ENCODE data around the gene SPATA31D4. TPM values are rescaled to one million over a fixed set of nuclear protein-coding genes. Genes with fewer than 3 reads are reported as not detected.
"Not testable (repeated sequence)": the region's sequence is repeated elsewhere in the genome, so short reads cannot be mapped to it uniquely, and the experiment has no call there.

Gene SPATA31D4
- not detected for total RNA-seq

DNA sequence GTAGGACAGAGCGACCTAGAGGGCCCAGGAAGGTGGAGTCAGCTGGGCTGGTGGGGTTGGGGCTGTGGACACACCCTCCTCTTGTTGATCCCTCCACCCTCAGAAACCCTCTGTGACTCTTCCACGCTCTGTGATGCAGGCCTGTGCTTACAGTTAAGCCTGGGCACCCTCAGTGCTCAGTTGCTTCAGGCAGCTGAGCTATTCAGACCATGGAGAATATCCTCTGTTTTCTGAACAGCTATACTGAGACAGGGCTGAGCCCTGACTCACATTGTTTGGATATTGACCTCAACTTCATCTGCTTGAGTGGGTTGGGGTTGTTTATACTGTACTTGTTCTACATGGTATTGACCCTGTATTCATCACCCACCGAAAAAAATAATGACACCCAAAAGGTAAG, at the start of gene SPATA31D4:
Gene SPATA31D4, plus strand, starts transcription at position 124 of the 400 bp plus-strand sequence. Its CDS starts 86 bp downstream, at position 210.
- not testable (repeated sequence) for H3K9me3 ChIP-seq; H3K4me1 ChIP-seq; H3K27ac ChIP-seq; H3K27me3 ChIP-seq; H3K36me3 ChIP-seq; DNase-seq (ENCODE audit: low spot score in 2 of 2); H3K4me3 ChIP-seq
- WGBS: no CpG with 5 or more reads among the region's 3 CpGs

DNA sequence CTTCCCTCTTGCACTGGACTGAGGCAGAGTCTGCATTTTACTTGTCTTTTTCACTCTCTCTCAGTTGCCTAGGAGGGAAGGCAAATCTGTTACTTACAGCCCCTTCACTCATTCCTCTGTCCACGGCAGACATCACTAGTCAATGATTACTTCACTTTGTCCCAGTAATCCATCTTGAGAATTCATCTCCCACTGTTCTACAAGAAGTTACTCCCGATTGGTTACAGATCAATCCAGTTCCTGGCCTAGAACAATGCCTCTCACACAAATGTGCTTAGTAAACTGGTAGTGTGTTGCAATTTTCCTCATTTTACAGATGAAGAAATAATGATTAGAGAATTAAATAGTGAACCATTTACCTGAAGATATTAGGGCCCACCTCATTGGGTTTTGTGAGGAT, 49.7 kb upstream of the SPATA31D4 start:
- H3K4me3 ChIP-seq: no peak overlapping the region
- TF ChIP-seq POLR2AphosphoS5 (IDR thresholded peaks at IDR 0.05): no peak
- no peak for TF ChIP-seq POLR2A (IDR thresholded peaks at IDR 0.05)
- no peak for TF ChIP-seq EP300 (IDR thresholded peaks at IDR 0.05)
- TF ChIP-seq, protein P1, sequence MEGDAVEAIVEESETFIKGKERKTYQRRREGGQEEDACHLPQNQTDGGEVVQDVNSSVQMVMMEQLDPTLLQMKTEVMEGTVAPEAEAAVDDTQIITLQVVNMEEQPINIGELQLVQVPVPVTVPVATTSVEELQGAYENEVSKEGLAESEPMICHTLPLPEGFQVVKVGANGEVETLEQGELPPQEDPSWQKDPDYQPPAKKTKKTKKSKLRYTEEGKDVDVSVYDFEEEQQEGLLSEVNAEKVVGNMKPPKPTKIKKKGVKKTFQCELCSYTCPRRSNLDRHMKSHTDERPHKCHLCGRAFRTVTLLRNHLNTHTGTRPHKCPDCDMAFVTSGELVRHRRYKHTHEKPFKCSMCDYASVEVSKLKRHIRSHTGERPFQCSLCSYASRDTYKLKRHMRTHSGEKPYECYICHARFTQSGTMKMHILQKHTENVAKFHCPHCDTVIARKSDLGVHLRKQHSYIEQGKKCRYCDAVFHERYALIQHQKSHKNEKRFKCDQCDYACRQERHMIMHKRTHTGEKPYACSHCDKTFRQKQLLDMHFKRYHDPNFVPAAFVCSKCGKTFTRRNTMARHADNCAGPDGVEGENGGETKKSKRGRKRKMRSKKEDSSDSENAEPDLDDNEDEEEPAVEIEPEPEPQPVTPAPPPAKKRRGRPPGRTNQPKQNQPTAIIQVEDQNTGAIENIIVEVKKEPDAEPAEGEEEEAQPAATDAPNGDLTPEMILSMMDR (IDR thresholded peaks at IDR 0.05): no peak
- H3K9me3 ChIP-seq: no peaks in the 10 kb centered on the region
- H3K4me1 ChIP-seq: no peaks in the 10 kb centered on the region
- no peak overlapping the region for H3K27ac ChIP-seq
- no peak for DNase-seq (ENCODE audit: low spot score in 2 of 2)
- H3K36me3 ChIP-seq: no peaks in the 10 kb centered on the region
- H3K27me3 ChIP-seq: no peaks in the 10 kb centered on the region
- WGBS: 90% methylated on average over 2 of the region's 2 CpGs

GRCh38 chr9:81879501-81879916, 48.7 kb upstream of the SPATA31D4 start:
- Histone ChIP-seq H3K36me3 (no peaks in the 10 kb centered on the region), H3K27me3 (no peaks in the 10 kb centered on the region), H3K4me3 (no peak overlapping the region), H3K27ac (no peak overlapping the region), H3K9me3 (no peaks in the 10 kb centered on the region), H3K4me1 (no peaks in the 10 kb centered on the region)
- no peak for DNase-seq (ENCODE audit: low spot score in 2 of 2)
- 54% methylated on average over 4 of the region's 4 CpGs for WGBS
- TF ChIP-seq POLR2A (IDR thresholded peaks at IDR 0.05): no peak
- TF ChIP-seq EP300 (IDR thresholded peaks at IDR 0.05): no peak

DNA sequence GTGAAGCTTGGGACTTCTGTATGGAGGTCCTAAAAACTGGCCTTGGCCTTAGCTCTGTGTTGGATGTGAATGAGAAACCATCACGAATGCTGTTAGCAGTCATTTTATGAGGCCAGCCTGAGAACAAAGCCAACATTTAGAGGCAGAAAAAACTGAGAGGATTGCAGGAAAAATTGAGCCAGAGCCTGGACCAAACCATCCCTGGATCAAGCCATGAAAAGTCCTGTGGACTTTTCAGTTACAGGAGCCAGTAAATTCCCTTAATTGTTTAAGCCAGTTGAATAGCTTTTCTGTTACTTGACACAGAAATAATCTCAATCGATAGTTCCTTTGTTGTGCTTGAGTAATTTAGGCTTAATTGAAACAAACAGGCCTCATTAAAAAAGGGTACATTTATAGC, 42.6 kb upstream of the SPATA31D4 start:
- Histone ChIP-seq H3K27me3 (no peaks in the 10 kb centered on the region), H3K4me1 (no peaks in the 10 kb centered on the region), H3K36me3 (no peaks in the 10 kb centered on the region), H3K27ac (no peak overlapping the region), H3K9me3 (no peaks in the 10 kb centered on the region), H3K4me3 (no peak overlapping the region)
- 56% methylated on average over 2 of the region's 2 CpGs for WGBS
- no peak for DNase-seq (ENCODE audit: low spot score in 2 of 2)
- TF ChIP-seq EP300 (IDR thresholded peaks at IDR 0.05) (no peak), POLR2AphosphoS5 (IDR thresholded peaks at IDR 0.05) (no peak), POLR2A (IDR thresholded peaks at IDR 0.05) (no peak)
- TF ChIP-seq, protein P1 (IDR thresholded peaks at IDR 0.05): no peak

DNA sequence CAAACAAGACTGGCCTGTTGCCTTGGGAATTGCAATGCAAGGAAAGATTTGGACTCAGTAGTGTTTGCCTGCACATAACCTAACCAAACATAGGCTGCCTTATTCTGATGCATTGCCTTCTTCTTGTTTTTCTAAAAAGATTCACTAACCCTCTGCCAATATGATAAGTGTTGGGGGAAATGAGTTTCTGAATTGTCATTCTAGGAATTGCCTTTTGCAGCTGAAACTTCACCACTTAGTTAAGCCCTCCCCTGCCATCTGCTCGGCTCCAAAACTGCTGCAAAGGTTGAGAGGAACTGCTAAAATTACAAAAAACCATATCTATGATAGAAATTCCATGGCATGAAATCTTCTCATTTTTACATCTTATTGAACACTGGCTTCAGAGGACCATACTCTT, 41.6 kb upstream of the SPATA31D4 start:
- TF ChIP-seq, protein P1 (IDR thresholded peaks at IDR 0.05): no peak
- Histone ChIP-seq H3K4me1 (no peaks in the 10 kb centered on the region), H3K36me3 (no peaks in the 10 kb centered on the region), H3K4me3 (no peak overlapping the region), H3K9me3 (no peaks in the 10 kb centered on the region), H3K27me3 (no peaks in the 10 kb centered on the region), H3K27ac (no peak overlapping the region)
- 90% methylated on average over 1 of the region's 1 CpG for WGBS
- DNase-seq (ENCODE audit: low spot score in 2 of 2): no peak

- Histone ChIP-seq H3K27me3 (no peaks in the 10 kb centered on the region), H3K27ac (no peak overlapping the region), H3K4me3 (no peak overlapping the region), H3K9me3 (no peaks in the 10 kb centered on the region), H3K36me3 (no peaks in the 10 kb centered on the region), H3K4me1 (no peaks in the 10 kb centered on the region)
- WGBS: 95% methylated on average over 3 of the region's 3 CpGs
- DNase-seq (ENCODE audit: low spot score in 2 of 2): no peak
- TF ChIP-seq, protein P1 (IDR thresholded peaks at IDR 0.05): no peak
- TF ChIP-seq POLR2AphosphoS5 (IDR thresholded peaks at IDR 0.05): no peak
- no peak for TF ChIP-seq POLR2A (IDR thresholded peaks at IDR 0.05)
- no peak for TF ChIP-seq EP300 (IDR thresholded peaks at IDR 0.05)
Measured at GRCh38 chr9:81890104-81890503, 38.1 kb upstream of the SPATA31D4 start.
